HepG2 (cell line): ENCODE measurements around the gene BMF. TPM values are rescaled to one million over a fixed set of nuclear protein-coding genes. Genes with fewer than 3 reads are reported as not detected.

ENCODE experiments used
- ESRRA ChIP-seq: sonication (generic); formaldehyde crosslinking; IDR thresholded peaks from 2 replicates; pipeline ENCODE4 v1.5.1; 2020; ENCODE audit warnings: mild to moderate bottlenecking, low read depth, missing genetic modification reagents
- FOXJ3 ChIP-seq: sonication (generic); formaldehyde crosslinking; IDR thresholded peaks from 2 replicates; pipeline ENCODE4 v1.4.0; 2020; ENCODE audit warnings: missing genetic modification reagents, mild to moderate bottlenecking, borderline replicate concordance
- HMGXB4 ChIP-seq, 2 experiments: sonication (generic) in 1 of 2; formaldehyde crosslinking in 1 of 2; IDR thresholded peaks; 2 replicates each; pipeline versions ENCODE4 v1.4.0 to v1.6.1; 2018 to 2020; ENCODE audit warnings: missing genetic modification reagents in 2 of 2, borderline replicate concordance in 1 of 2, low read depth in 1 of 2, mild to moderate bottlenecking in 1 of 2, missing biosample characterization in 1 of 2
- HOXA5 ChIP-seq: sonication (generic); formaldehyde crosslinking; IDR thresholded peaks from 2 replicates; pipeline ENCODE4 v1.4.0; 2020; ENCODE audit warnings: missing genetic modification reagents
- KDM3A ChIP-seq: IDR thresholded peaks from 2 replicates; pipeline ENCODE4 v1.6.1; 2018; ENCODE audit warnings: low read depth, missing compliant biosample characterization
- KMT2A ChIP-seq: sonication (generic); formaldehyde crosslinking; IDR thresholded peaks from 2 replicates; pipeline ENCODE4 v1.4.0; 2020; ENCODE audit warnings: missing genetic modification reagents
- MXD1 ChIP-seq: sonication (generic); formaldehyde crosslinking; IDR thresholded peaks from 2 replicates; pipeline ENCODE4 v1.4.0; 2020; ENCODE audit warnings: mild to moderate bottlenecking, missing genetic modification reagents
- ZMYM3 ChIP-seq: sonication (generic); formaldehyde crosslinking; IDR thresholded peaks from 2 replicates; pipeline ENCODE4 v1.5.1; 2020; ENCODE audit warnings: mild to moderate bottlenecking, missing genetic modification reagents
- ZNF12 ChIP-seq: sonication (generic); formaldehyde crosslinking; IDR thresholded peaks from 2 replicates; pipeline ENCODE4 v1.5.0; 2020; ENCODE audit warnings: missing genetic modification reagents
- ZNF350 ChIP-seq: sonication (generic); formaldehyde crosslinking; IDR thresholded peaks from 2 replicates; pipeline ENCODE4 v1.4.0; 2020; ENCODE audit warnings: mild to moderate bottlenecking, low read depth, missing genetic modification reagents, borderline replicate concordance
- ZNF431 ChIP-seq: sonication (generic); formaldehyde crosslinking; IDR thresholded peaks from 2 replicates; pipeline ENCODE4 v1.9.0; 2022; ENCODE audit warnings: missing genetic modification reagents, low read depth, mild to moderate bottlenecking, borderline replicate concordance
- polyA plus RNA-seq, 8 experiments: library from polyadenylated mRNA; depleted of rRNA in 3 of 8; stranded (reverse) in 7 of 8; unstranded in 1 of 8; fragments of >200 nt; fragmentation: Illumina TruSeq in 4 of 8; extraction: Trizol in 4 of 8; gene quantifications; 2 replicates each; pipeline versions ENCODE4 v1.2.1 to v1.2.3, GENCODE V29; 2011 to 2016; ENCODE audit warnings: low read depth in 4 of 8, missing spikeins in 1 of 8, mixed read lengths in 1 of 8; ENCODE audit not compliant: insufficient read depth in 1 of 8
- total RNA-seq, 5 experiments: library from RNA; depleted of rRNA; stranded (reverse); fragments of >200 nt; fragmentation: Illumina TruSeq; extraction: Trizol; gene quantifications; 2 replicates each; pipeline ENCODE4 v1.2.3, GENCODE V29; 2016; ENCODE audit warnings: low read depth in 1 of 5
- TF ChIP-seq, protein P1 (sequence below): fragments of 450-650 bp; IDR thresholded peaks from 2 replicates; pipeline ENCODE4 v1.6.1; 2017
- TF ChIP-seq, protein P2 (sequence below): sonication (generic); formaldehyde crosslinking; IDR thresholded peaks from 2 replicates; pipeline ENCODE4 v1.4.0; 2020; ENCODE audit warnings: missing genetic modification reagents
- TF ChIP-seq, protein P3 (sequence below): sonication (generic); formaldehyde crosslinking; IDR thresholded peaks from 2 replicates; pipeline ENCODE4 v1.5.1; 2020; ENCODE audit warnings: mild to moderate bottlenecking, missing genetic modification reagents, moderate library complexity

Gene BMF
- total and polyA plus RNA-seq, 2 of the 13 experiments (the other 11 are each of a cell fraction or from before 2014, with no cell fraction given), result 8.7 to 15.9 TPM

GRCh38 chr15:40098489-40099261 lies 10.0 kb downstream of the BMF start (continued):
- TF ChIP-seq ESRRA (CRISPR knock-in tag), result no peak; the same call in 1 of the 2 replicates
- TF ChIP-seq, protein P1, sequence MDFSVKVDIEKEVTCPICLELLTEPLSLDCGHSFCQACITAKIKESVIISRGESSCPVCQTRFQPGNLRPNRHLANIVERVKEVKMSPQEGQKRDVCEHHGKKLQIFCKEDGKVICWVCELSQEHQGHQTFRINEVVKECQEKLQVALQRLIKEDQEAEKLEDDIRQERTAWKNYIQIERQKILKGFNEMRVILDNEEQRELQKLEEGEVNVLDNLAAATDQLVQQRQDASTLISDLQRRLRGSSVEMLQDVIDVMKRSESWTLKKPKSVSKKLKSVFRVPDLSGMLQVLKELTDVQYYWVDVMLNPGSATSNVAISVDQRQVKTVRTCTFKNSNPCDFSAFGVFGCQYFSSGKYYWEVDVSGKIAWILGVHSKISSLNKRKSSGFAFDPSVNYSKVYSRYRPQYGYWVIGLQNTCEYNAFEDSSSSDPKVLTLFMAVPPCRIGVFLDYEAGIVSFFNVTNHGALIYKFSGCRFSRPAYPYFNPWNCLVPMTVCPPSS, result no peak
- TF ChIP-seq, protein P2, sequence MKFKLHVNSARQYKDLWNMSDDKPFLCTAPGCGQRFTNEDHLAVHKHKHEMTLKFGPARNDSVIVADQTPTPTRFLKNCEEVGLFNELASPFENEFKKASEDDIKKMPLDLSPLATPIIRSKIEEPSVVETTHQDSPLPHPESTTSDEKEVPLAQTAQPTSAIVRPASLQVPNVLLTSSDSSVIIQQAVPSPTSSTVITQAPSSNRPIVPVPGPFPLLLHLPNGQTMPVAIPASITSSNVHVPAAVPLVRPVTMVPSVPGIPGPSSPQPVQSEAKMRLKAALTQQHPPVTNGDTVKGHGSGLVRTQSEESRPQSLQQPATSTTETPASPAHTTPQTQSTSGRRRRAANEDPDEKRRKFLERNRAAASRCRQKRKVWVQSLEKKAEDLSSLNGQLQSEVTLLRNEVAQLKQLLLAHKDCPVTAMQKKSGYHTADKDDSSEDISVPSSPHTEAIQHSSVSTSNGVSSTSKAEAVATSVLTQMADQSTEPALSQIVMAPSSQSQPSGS (CRISPR knock-in tag), result peak; percentile 94
- peak; percentile 74 for TF ChIP-seq KDM3A
- peak; percentile 54; the same call in 1 of the 2 replicates for TF ChIP-seq KMT2A (CRISPR knock-in tag)
- peak; percentile 66; the same call in 1 of the 2 replicates for TF ChIP-seq ZMYM3
- TF ChIP-seq HOXA5 (CRISPR knock-in tag), result no peak; the same call in 1 of the 2 replicates
- no peak for TF ChIP-seq MXD1 (CRISPR knock-in tag)
- peak; percentile 90; the same call in 1 of the 2 replicates for TF ChIP-seq FOXJ3 (CRISPR knock-in tag)
- peak in 1 of 2 experiments; percentile 22; a peak in 2 of 4 replicates for TF ChIP-seq HMGXB4 (CRISPR knock-in tag; IDR thresholded peaks at IDR 0.05; ENCODE audit: borderline replicate concordance in 1 of 2, low read depth in 1 of 2)
- TF ChIP-seq, protein P3, sequence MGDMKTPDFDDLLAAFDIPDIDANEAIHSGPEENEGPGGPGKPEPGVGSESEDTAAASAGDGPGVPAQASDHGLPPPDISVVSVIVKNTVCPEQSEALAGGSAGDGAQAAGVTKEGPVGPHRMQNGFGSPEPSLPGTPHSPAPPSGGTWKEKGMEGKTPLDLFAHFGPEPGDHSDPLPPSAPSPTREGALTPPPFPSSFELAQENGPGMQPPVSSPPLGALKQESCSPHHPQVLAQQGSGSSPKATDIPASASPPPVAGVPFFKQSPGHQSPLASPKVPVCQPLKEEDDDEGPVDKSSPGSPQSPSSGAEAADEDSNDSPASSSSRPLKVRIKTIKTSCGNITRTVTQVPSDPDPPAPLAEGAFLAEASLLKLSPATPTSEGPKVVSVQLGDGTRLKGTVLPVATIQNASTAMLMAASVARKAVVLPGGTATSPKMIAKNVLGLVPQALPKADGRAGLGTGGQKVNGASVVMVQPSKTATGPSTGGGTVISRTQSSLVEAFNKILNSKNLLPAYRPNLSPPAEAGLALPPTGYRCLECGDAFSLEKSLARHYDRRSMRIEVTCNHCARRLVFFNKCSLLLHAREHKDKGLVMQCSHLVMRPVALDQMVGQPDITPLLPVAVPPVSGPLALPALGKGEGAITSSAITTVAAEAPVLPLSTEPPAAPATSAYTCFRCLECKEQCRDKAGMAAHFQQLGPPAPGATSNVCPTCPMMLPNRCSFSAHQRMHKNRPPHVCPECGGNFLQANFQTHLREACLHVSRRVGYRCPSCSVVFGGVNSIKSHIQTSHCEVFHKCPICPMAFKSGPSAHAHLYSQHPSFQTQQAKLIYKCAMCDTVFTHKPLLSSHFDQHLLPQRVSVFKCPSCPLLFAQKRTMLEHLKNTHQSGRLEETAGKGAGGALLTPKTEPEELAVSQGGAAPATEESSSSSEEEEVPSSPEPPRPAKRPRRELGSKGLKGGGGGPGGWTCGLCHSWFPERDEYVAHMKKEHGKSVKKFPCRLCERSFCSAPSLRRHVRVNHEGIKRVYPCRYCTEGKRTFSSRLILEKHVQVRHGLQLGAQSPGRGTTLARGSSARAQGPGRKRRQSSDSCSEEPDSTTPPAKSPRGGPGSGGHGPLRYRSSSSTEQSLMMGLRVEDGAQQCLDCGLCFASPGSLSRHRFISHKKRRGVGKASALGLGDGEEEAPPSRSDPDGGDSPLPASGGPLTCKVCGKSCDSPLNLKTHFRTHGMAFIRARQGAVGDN (CRISPR knock-in tag), result peak; percentile 91
- TF ChIP-seq ZNF12 (CRISPR knock-in tag), result peak; percentile 79
- 0 out of 2 replicates have a peak, but pooled peaks have one; percentile 50 for TF ChIP-seq ZNF431 (CRISPR knock-in tag)
- peak; percentile 75; the same call in 1 of the 2 replicates for TF ChIP-seq ZNF350 (CRISPR knock-in tag)
